Measurements from ENCODE around the gene ATP6V1G3. TPM values are rescaled to one million over a fixed set of nuclear protein-coding genes. Genes with fewer than 3 reads are reported as not detected.
"Not testable (repeated sequence)": the region's sequence is repeated elsewhere in the genome, so short reads cannot be mapped to it uniquely, and the experiment has no call there.

Gene ATP6V1G3
- total RNA-seq, 1 donor = not detected

GRCh38 chr1:198529414-198529813 lies 11.1 kb downstream of the ATP6V1G3 start:
- Histone ChIP-seq H3K9me3 (ENCODE audit: low read depth, low read length) (no peaks in the 10 kb centered on the region), H3K27me3 (ENCODE audit: insufficient read depth, low read length) (no peaks in the 10 kb centered on the region), H3K4me3 (ENCODE audit: low read length) (no peak overlapping the region), H3K4me1 (ENCODE audit: insufficient read depth, low read length) (peaks cover 5% of the 10 kb centered on the region)

GRCh38 chr1:198528364-198528763 lies 12.1 kb downstream of the ATP6V1G3 start:
- no peaks in the 10 kb centered on the region for H3K27me3 ChIP-seq (ENCODE audit: insufficient read depth, low read length)
- H3K9me3 ChIP-seq (ENCODE audit: low read depth, low read length) = no peaks in the 10 kb centered on the region
- H3K4me1 ChIP-seq (ENCODE audit: insufficient read depth, low read length) = peaks cover 3% of the 10 kb centered on the region
- no peak overlapping the region for H3K4me3 ChIP-seq (ENCODE audit: low read length)

GRCh38 chr1:198524556-198524955 lies 15.9 kb downstream of the ATP6V1G3 start:
- H3K4me3 ChIP-seq (ENCODE audit: low read length) = no peak overlapping the region
- H3K27me3 ChIP-seq (ENCODE audit: insufficient read depth, low read length) = no peaks in the 10 kb centered on the region
- H3K4me1 ChIP-seq (ENCODE audit: insufficient read depth, low read length) = peaks cover 7% of the 10 kb centered on the region
- H3K9me3 ChIP-seq (ENCODE audit: low read depth, low read length) = no peaks in the 10 kb centered on the region

GRCh38 chr1:198524127-198524526 lies 16.4 kb downstream of the ATP6V1G3 start:
- not testable (repeated sequence) for H3K4me1 ChIP-seq (ENCODE audit: insufficient read depth, low read length); H3K4me3 ChIP-seq (ENCODE audit: low read length); H3K9me3 ChIP-seq (ENCODE audit: low read depth, low read length); H3K27me3 ChIP-seq (ENCODE audit: insufficient read depth, low read length)

- Histone ChIP-seq H3K9me3 (ENCODE audit: low read depth, low read length) (no peaks in the 10 kb centered on the region), H3K4me1 (ENCODE audit: insufficient read depth, low read length) (peaks cover 7% of the 10 kb centered on the region), H3K27me3 (ENCODE audit: insufficient read depth, low read length) (no peaks in the 10 kb centered on the region), H3K4me3 (ENCODE audit: low read length) (no peak overlapping the region)
Measured at GRCh38 chr1:198523182-198523950, 17.1 kb downstream of the ATP6V1G3 start.

- Histone ChIP-seq H3K4me3 (ENCODE audit: low read length) (no peak overlapping the region), H3K4me1 (ENCODE audit: insufficient read depth, low read length) (peaks cover 7% of the 10 kb centered on the region), H3K27me3 (ENCODE audit: insufficient read depth, low read length) (no peaks in the 10 kb centered on the region), H3K9me3 (ENCODE audit: low read depth, low read length) (no peaks in the 10 kb centered on the region)
Measured at GRCh38 chr1:198520524-198521254, 19.8 kb downstream of the ATP6V1G3 start.

- no peak overlapping the region for H3K4me3 ChIP-seq (ENCODE audit: low read length)
- H3K9me3 ChIP-seq (ENCODE audit: low read depth, low read length) = no peaks in the 10 kb centered on the region
- peaks cover 7% of the 10 kb centered on the region for H3K4me1 ChIP-seq (ENCODE audit: insufficient read depth, low read length)
- no peaks in the 10 kb centered on the region for H3K27me3 ChIP-seq (ENCODE audit: insufficient read depth, low read length)
Measured at GRCh38 chr1:198519639-198520501, 20.6 kb downstream of the ATP6V1G3 start.

- no peaks in the 10 kb centered on the region for H3K9me3 ChIP-seq (ENCODE audit: low read depth, low read length)
- peaks cover 3% of the 10 kb centered on the region for H3K4me1 ChIP-seq (ENCODE audit: insufficient read depth, low read length)
- no peak overlapping the region for H3K4me3 ChIP-seq (ENCODE audit: low read length)
- H3K27me3 ChIP-seq (ENCODE audit: insufficient read depth, low read length) = no peaks in the 10 kb centered on the region
Measured at GRCh38 chr1:198517623-198518199, 22.8 kb downstream of the ATP6V1G3 start.

GRCh38 chr1:198500096-198500495 lies 40.4 kb downstream of the ATP6V1G3 start:
- no peaks in the 10 kb centered on the region for H3K27me3 ChIP-seq (ENCODE audit: insufficient read depth, low read length)
- H3K9me3 ChIP-seq (ENCODE audit: low read depth, low read length) = peaks cover 13% of the 10 kb centered on the region
- H3K4me1 ChIP-seq (ENCODE audit: insufficient read depth, low read length) = peaks cover 19% of the 10 kb centered on the region
- H3K4me3 ChIP-seq (ENCODE audit: low read length) = no peak overlapping the region

GRCh38 chr1:198499588-198499987 lies 40.9 kb downstream of the ATP6V1G3 start:
- Histone ChIP-seq H3K9me3 (ENCODE audit: low read depth, low read length) (peaks cover 13% of the 10 kb centered on the region), H3K4me1 (ENCODE audit: insufficient read depth, low read length) (peaks cover 19% of the 10 kb centered on the region), H3K27me3 (ENCODE audit: insufficient read depth, low read length) (no peaks in the 10 kb centered on the region), H3K4me3 (ENCODE audit: low read length) (no peak overlapping the region)

- Histone ChIP-seq H3K4me3 (ENCODE audit: low read length) (no peak overlapping the region), H3K9me3 (ENCODE audit: low read depth, low read length) (peaks cover 8% of the 10 kb centered on the region), H3K4me1 (ENCODE audit: insufficient read depth, low read length) (peaks cover 19% of the 10 kb centered on the region), H3K27me3 (ENCODE audit: insufficient read depth, low read length) (no peaks in the 10 kb centered on the region)
Measured at GRCh38 chr1:198498881-198499280, 41.6 kb downstream of the ATP6V1G3 start.

GRCh38 chr1:198498103-198498385 lies 42.4 kb downstream of the ATP6V1G3 start:
- peaks cover 19% of the 10 kb centered on the region for H3K4me1 ChIP-seq (ENCODE audit: insufficient read depth, low read length)
- H3K9me3 ChIP-seq (ENCODE audit: low read depth, low read length) = no peaks in the 10 kb centered on the region
- H3K27me3 ChIP-seq (ENCODE audit: insufficient read depth, low read length) = no peaks in the 10 kb centered on the region
- no peak overlapping the region for H3K4me3 ChIP-seq (ENCODE audit: low read length)

- Histone ChIP-seq H3K27me3 (ENCODE audit: insufficient read depth, low read length) (no peaks in the 10 kb centered on the region), H3K4me1 (ENCODE audit: insufficient read depth, low read length) (peaks cover 19% of the 10 kb centered on the region), H3K9me3 (ENCODE audit: low read depth, low read length) (no peaks in the 10 kb centered on the region), H3K4me3 (ENCODE audit: low read length) (no peak overlapping the region)
Measured at GRCh38 chr1:198497326-198498102, 43.0 kb downstream of the ATP6V1G3 start.
